ENCODE results near the gene TMEM184A.
A peak's percentile ranks its signal among the peaks of the same experiment; 100 is the strongest.

GRCh38 chr7:1520539-1521234 lies 35.3 kb downstream of the TMEM184A start:
- no peak for TF ChIP-seq POLR2A (IDR thresholded peaks at IDR 0.05; ENCODE audit: low read depth, low read length)
- TF ChIP-seq CTCF (IDR thresholded peaks at IDR 0.05; ENCODE audit: extremely low read depth in 1 of 2, insufficient read depth in 1 of 2, low read depth in 1 of 2, low read length in 2 of 2) = no peak
- no peak for TF ChIP-seq POLR2AphosphoS5 (IDR thresholded peaks at IDR 0.05; ENCODE audit: insufficient read depth, low read depth, low read length)
- no peak for TF ChIP-seq EZH2 (IDR thresholded peaks at IDR 0.05; ENCODE audit: borderline replicate concordance, low read depth, low read length, severe bottlenecking)
- peak; percentile 89 for TF ChIP-seq JUN (IDR thresholded peaks at IDR 0.05; ENCODE audit: borderline replicate concordance, insufficient read depth, insufficient read length, low read depth)
- no peak for TF ChIP-seq MAX (IDR thresholded peaks at IDR 0.05; ENCODE audit: insufficient read depth, insufficient read length)

All from endothelial cell of umbilical vein (primary cell).